Esophagus muscularis mucosa (tissue), 4 donors: Measurements from ENCODE around the gene HCST. TPM values are rescaled to one million over a fixed set of nuclear protein-coding genes. Genes with fewer than 3 reads are reported as not detected.

Source experiments
- DNase-seq: peaks from one replicate; pipeline ENCODE4 v3.0.0-alpha.2; 2017; ENCODE audit errors: extremely low spot score
- H3K27ac ChIP-seq, 4 donors: fragments of 200-600 bp; sonication (generic); replicated peaks in 1 of 4; 1 replicate in 3 of 4; 2 replicates in 1 of 4; pipeline ENCODE4 v1.5.1; 2016 to 2019; ENCODE audit warnings: mild to moderate bottlenecking in 1 of 4
- H3K27me3 ChIP-seq, 4 donors: fragments of 200-600 bp; sonication (generic); one replicate each; pipeline versions ENCODE4 v1.5.1 to v1.6.0; 2016 to 2019
- H3K36me3 ChIP-seq, 4 donors: fragments of 200-600 bp; sonication (generic); one replicate each; pipeline ENCODE4 v1.5.1; 2016 to 2019
- H3K4me1 ChIP-seq, 4 donors: fragments of 200-600 bp; sonication (generic); one replicate each; pipeline ENCODE4 v1.5.1; 2016 to 2019
- H3K4me3 ChIP-seq, 4 donors: fragments of 200-600 bp; sonication (generic); 1 replicate in 2 of 4; 2 replicates in 2 of 4; pipeline ENCODE4 v1.5.1; 2016 to 2019; ENCODE audit warnings: mild to moderate bottlenecking in 4 of 4, moderate library complexity in 1 of 4
- H3K9me3 ChIP-seq, 4 donors: fragments of 200-600 bp; sonication (generic); 1 replicate in 3 of 4; 2 replicates in 1 of 4; pipeline ENCODE4 v1.5.1; 2016 to 2019
- EP300 ChIP-seq: sonication (generic); formaldehyde crosslinking; IDR thresholded peaks from one replicate; pipeline ENCODE4 v1.6.1; 2017; ENCODE audit warnings: antibody characterized with exemption
- POLR2A ChIP-seq: fragments of 450-650 bp; IDR thresholded peaks from one replicate; pipeline ENCODE4 v1.6.1; 2017; ENCODE audit warnings: antibody characterized with exemption, moderate library complexity, mild to moderate bottlenecking, low read depth
- POLR2AphosphoS5 ChIP-seq, 2 donors: sonication (generic); formaldehyde crosslinking; IDR thresholded peaks; one replicate each; pipeline ENCODE4 v1.6.1; 2017; ENCODE audit warnings: antibody characterized with exemption in 2 of 2
- WGBS: methylation state at CpG from one replicate; pipeline ENCODE4 v1.1.5; 2018; 5-methylcytosine and 5-hydroxymethylcytosine counted together
- intact Hi-C: fragments of 100-400 bp; cut with DNase I; formaldehyde crosslinking; loops from one replicate; pipeline ENCODE4 v1.15.1; 2023
- total RNA-seq, 4 donors: library from RNA; depleted of rRNA; stranded (reverse); fragments of >200 nt; gene quantifications; one replicate each; pipeline versions ENCODE4 v1.1.0 to v1.2.1, GENCODE V29; 2016
- TF ChIP-seq, protein P1 (sequence below), 3 experiments: fragments of 200-600 bp in 2 of 3; fragments of 450-650 bp in 1 of 3; sonication (generic) in 2 of 3; IDR thresholded peaks; one replicate each; pipeline ENCODE4 v1.5.1; 2017 to 2019; ENCODE audit warnings: antibody characterized with exemption in 3 of 3, mild to moderate bottlenecking in 2 of 3, moderate library complexity in 1 of 3

HCST gene
- total RNA-seq, 4 donors from 2014 or later: 3.7 to 14.6 TPM; not detected in 2

DNA sequence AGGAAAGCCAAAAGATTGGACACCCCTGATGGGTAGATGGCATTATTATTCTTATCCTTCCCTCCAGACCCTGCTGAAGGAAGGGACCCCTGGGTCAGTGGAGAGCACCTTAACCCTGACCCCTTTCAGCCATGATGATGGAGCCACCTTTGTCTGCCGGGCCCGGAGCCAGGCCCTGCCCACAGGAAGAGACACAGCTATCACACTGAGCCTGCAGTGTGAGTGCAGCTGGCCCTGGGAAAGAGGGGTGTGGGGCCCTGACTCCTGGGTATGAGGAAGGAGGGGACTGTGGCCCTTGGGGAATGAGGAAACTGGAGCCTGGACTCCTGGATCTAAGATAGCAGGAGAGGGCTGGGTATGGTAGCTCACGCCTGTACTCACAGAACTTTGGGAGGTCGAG is 42.9 kb upstream of the HCST start:
- H3K9me3 ChIP-seq: no peaks in the 10 kb centered on the region
- no peak for DNase-seq
- 90% methylated on average over 4 of the region's 4 CpGs for WGBS
- peaks cover 4 to 88% (median 37%) of the 10 kb centered on the region in 4 donors for H3K27me3 ChIP-seq
- H3K4me1 ChIP-seq: peaks cover 14 to 25% (median 20%) of the 10 kb centered on the region in 4 donors
- H3K4me3 ChIP-seq: no peak overlapping the region
- TF ChIP-seq, protein P1, sequence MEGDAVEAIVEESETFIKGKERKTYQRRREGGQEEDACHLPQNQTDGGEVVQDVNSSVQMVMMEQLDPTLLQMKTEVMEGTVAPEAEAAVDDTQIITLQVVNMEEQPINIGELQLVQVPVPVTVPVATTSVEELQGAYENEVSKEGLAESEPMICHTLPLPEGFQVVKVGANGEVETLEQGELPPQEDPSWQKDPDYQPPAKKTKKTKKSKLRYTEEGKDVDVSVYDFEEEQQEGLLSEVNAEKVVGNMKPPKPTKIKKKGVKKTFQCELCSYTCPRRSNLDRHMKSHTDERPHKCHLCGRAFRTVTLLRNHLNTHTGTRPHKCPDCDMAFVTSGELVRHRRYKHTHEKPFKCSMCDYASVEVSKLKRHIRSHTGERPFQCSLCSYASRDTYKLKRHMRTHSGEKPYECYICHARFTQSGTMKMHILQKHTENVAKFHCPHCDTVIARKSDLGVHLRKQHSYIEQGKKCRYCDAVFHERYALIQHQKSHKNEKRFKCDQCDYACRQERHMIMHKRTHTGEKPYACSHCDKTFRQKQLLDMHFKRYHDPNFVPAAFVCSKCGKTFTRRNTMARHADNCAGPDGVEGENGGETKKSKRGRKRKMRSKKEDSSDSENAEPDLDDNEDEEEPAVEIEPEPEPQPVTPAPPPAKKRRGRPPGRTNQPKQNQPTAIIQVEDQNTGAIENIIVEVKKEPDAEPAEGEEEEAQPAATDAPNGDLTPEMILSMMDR (IDR thresholded peaks at IDR 0.05): no peak
- TF ChIP-seq POLR2A: no peak
- TF ChIP-seq EP300: no peak
- no peak for TF ChIP-seq POLR2AphosphoS5 (IDR thresholded peaks at IDR 0.05)
- H3K27ac ChIP-seq: no peak overlapping the region
- no peaks in the 10 kb centered on the region for H3K36me3 ChIP-seq
- intact Hi-C loops: loop anchor here (10.0 kb wide), 1 partner anchor 75 kb away; no protein-coding TSS in a partner anchor

DNA sequence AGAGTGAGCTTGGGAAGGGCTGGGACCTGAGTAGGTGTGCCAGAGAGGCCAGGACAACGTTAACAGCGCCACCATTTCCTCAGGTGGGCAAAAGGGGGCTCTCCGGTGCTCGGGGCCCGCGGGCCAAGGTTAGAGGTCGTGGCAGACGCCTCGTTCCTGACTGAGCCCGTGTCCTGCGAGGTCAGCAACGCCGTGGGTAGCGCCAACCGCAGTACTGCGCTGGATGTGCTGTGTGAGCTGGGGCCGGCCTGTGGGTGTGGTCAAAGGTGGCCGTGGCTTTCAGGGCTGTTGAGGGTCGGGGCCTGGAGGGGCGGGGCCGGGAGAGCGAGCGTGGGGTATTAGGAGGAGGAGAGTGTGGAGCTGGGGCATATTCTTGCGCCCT is 41.9 kb upstream of the HCST start:
- peaks cover 14 to 25% (median 20%) of the 10 kb centered on the region in 4 donors for H3K4me1 ChIP-seq
- no peak for DNase-seq
- WGBS: 31% methylated on average over 16 of the region's 24 CpGs
- no peaks in the 10 kb centered on the region for H3K9me3 ChIP-seq
- H3K27ac ChIP-seq: no peak overlapping the region
- H3K36me3 ChIP-seq: no peaks in the 10 kb centered on the region
- intact Hi-C loops: no loop called here
- TF ChIP-seq EP300 (no peak), POLR2AphosphoS5 (IDR thresholded peaks at IDR 0.05) (no peak), POLR2A (no peak)
- TF ChIP-seq, protein P1 (IDR thresholded peaks at IDR 0.05): no peak
- no peak overlapping the region for H3K4me3 ChIP-seq
- peaks cover 4 to 85% (median 30%) of the 10 kb centered on the region in 4 donors for H3K27me3 ChIP-seq

DNA sequence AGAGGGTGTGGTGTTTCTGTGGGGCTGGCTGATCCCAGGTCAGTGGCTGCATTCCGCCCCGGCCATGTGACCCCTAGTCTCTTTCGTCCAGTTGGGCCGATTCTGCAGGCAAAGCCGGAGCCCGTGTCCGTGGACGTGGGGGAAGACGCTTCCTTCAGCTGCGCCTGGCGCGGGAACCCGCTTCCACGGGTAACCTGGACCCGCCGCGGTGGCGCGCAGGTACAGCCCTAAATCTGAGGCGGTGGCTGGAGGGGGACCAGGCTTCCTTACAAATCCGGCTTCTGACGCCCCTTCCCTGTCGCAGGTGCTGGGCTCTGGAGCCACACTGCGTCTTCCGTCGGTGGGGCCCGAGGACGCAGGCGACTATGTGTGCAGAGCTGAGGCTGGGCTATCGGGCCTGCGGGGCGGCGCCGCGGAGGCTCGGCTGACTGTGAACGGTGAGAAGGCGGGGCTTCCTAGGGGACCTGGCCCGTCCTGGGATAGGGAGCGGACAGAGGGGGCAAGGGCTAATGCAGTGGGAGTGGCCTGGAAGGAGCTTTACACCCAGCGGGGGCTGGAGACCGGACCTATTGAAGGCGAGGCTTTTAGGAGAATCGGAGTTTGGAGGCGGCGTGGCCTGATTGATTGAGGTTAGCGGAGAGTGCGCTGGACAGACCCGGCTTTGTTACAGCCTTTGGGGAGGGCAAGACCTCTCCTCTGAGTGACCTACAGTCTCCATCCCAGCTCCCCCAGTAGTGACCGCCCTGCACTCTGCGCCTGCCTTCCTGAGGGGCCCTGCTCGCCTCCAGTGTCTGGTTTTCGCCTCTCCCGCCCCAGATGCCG is 41.3 kb upstream of the HCST start:
- 22% methylated on average over 24 of the region's 55 CpGs for WGBS
- H3K4me3 ChIP-seq: no peak overlapping the region
- H3K4me1 ChIP-seq: peaks cover 11 to 22% (median 18%) of the 10 kb centered on the region in 4 donors
- no peaks in the 10 kb centered on the region for H3K36me3 ChIP-seq
- DNase-seq: no peak
- no peaks in the 10 kb centered on the region for H3K9me3 ChIP-seq
- H3K27me3 ChIP-seq: peaks cover 4 to 83% (median 25%) of the 10 kb centered on the region in 4 donors
- H3K27ac ChIP-seq: no peak overlapping the region
- no peak for TF ChIP-seq POLR2A
- no peak for TF ChIP-seq POLR2AphosphoS5 (IDR thresholded peaks at IDR 0.05)
- TF ChIP-seq EP300: no peak
- TF ChIP-seq, protein P1 (IDR thresholded peaks at IDR 0.05): no peak
- intact Hi-C loops: no loop called here

DNA sequence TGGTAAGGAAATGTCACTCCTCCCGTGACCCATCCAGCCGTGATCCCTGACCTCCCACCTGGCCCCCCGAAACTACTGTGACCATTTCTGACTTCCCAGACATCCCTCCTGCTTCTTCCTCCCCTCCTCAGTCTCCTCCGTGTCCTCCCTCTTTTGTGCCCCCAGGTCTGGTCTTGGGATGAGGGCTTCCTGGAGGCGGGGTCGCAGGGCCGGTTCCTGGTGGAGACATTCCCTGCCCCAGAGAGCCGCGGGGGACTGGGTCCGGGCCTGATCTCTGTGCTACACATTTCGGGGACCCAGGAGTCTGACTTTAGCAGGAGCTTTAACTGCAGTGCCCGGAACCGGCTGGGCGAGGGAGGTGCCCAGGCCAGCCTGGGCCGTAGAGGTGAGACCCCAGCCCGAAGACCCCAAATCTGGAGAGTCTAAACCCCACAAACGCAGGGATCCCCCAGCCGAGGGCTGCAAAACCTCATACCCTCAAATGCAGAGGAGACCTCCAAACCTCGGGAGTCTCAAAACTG is 40.6 kb upstream of the HCST start:
- WGBS: 60% methylated on average over 18 of the region's 19 CpGs
- H3K27me3 ChIP-seq: peaks cover under 1 to 79% (median 20%) of the 10 kb centered on the region in 4 donors
- H3K4me3 ChIP-seq: no peak overlapping the region

More for the DNA sequence above, 40.6 kb upstream of the HCST start:
- DNase-seq: no peak
- no peak overlapping the region for H3K27ac ChIP-seq
- intact Hi-C loops: no loop called here
- TF ChIP-seq, protein P1 (IDR thresholded peaks at IDR 0.05): no peak
- TF ChIP-seq POLR2A: no peak
- H3K36me3 ChIP-seq: no peaks in the 10 kb centered on the region
- no peaks in the 10 kb centered on the region for H3K9me3 ChIP-seq
- H3K4me1 ChIP-seq: peaks cover 4 to 16% (median 11%) of the 10 kb centered on the region in 4 donors
